22Rv1 (cell line): ENCODE measurements around the gene CBX5.

Source experiments
- CTCF ChIP-seq: fragments of 450-650 bp; IDR thresholded peaks from 2 replicates; pipeline ENCODE4 v1.5.1; 2017; ENCODE audit warnings: mild to moderate bottlenecking
- ZFX ChIP-seq: fragments of 450-650 bp; IDR thresholded peaks from 2 replicates; pipeline ENCODE4 v1.6.1; 2017; ENCODE audit warnings: antibody characterized with exemption, borderline replicate concordance

GRCh38 chr12:54259194-54260011 lies 20.5 kb downstream of the CBX5 start:
- TF ChIP-seq CTCF (no peak), ZFX (no peak)
